Loucy (cell line): ENCODE results near the gene PSMB2.

ENCODE experiments used
- CTCF ChIP-seq: fragments of 200-600 bp; sonication (generic); conservative IDR thresholded peaks from 2 replicates; pipeline ENCODE4 v1.5.1; 2014; ENCODE audit warnings: mild to moderate bottlenecking, antibody characterized with exemption, low read length
- EZH2phosphoT487 ChIP-seq: fragments of 200-600 bp; IDR thresholded peaks from 2 replicates; pipeline ENCODE4 v1.6.1; 2018; ENCODE audit warnings: antibody characterized with exemption, mild to moderate bottlenecking, moderate library complexity, borderline replicate concordance

GRCh38 chr1:35672116-35672515, 30.8 kb upstream of the PSMB2 start:
- TF ChIP-seq CTCF: no peak
- no peak for TF ChIP-seq EZH2phosphoT487
